Ishikawa (cell line): Measurements from ENCODE around the gene THEM4.

ENCODE experiments used
- CEBPB ChIP-seq: IDR thresholded peaks from 2 replicates; pipeline ENCODE4 v1.6.1; 2012
- CREB1 ChIP-seq: IDR thresholded peaks from 2 replicates; pipeline ENCODE4 v1.6.1; 2012; ENCODE audit warnings: low read depth
- EGR1 ChIP-seq: IDR thresholded peaks from 2 replicates; pipeline ENCODE4 v1.6.1; 2012
- EP300 ChIP-seq: IDR thresholded peaks from 2 replicates; pipeline ENCODE4 v1.6.1; 2012; ENCODE audit warnings: borderline replicate concordance
- FOXM1 ChIP-seq: IDR thresholded peaks from 2 replicates; pipeline ENCODE4 v1.6.1; 2012; ENCODE audit warnings: low read depth, borderline replicate concordance
- MAX ChIP-seq: IDR thresholded peaks from 2 replicates; pipeline ENCODE4 v1.6.1; 2012
- RAD21 ChIP-seq: IDR thresholded peaks from 2 replicates; pipeline ENCODE4 v1.6.1; 2012; ENCODE audit warnings: low read depth
- TAF1 ChIP-seq: IDR thresholded peaks from 2 replicates; pipeline ENCODE4 v1.6.1; 2012; ENCODE audit warnings: low read depth, mild to moderate bottlenecking
- TCF12 ChIP-seq: IDR thresholded peaks from 2 replicates; pipeline ENCODE4 v1.6.1; 2012; ENCODE audit warnings: low read depth
- USF1 ChIP-seq: IDR thresholded peaks from 2 replicates; pipeline ENCODE4 v1.6.1; 2012
- ZBTB7A ChIP-seq: IDR thresholded peaks from 2 replicates; pipeline ENCODE4 v1.6.1; 2012; ENCODE audit warnings: low read depth

DNA sequence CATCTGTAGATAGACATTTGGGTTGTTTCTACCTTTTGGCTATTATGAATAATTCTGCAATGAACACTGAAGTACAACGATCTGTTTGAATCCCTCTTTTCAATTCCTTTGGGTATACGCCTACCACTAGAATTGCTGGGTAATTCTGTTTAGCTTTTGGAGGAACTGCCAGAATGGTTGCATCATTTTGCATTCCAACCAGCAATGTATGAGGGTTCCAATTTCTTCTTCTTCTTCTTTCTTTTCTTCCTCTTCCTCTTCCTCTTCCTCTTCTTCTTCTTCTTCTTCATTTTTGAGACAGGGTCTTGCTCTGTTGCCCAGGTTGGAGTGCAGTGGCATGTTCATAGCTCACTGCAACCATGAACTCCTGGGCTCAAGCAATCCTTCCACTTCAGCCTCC is 42.0 kb downstream of the THEM4 start:
- TF ChIP-seq TAF1, result no peak
- TF ChIP-seq TCF12, result no peak
- no peak for TF ChIP-seq MAX
- TF ChIP-seq CREB1, result no peak
- TF ChIP-seq RAD21, result no peak
- TF ChIP-seq EP300, result no peak
- no peak for TF ChIP-seq FOXM1
- TF ChIP-seq USF1, result no peak
- TF ChIP-seq EGR1, result no peak
- TF ChIP-seq CEBPB, result no peak
- TF ChIP-seq ZBTB7A, result no peak
